SJSA1 (cell line): ENCODE measurements around the gene LILRB3. TPM values are rescaled to one million over a fixed set of nuclear protein-coding genes. Genes with fewer than 3 reads are reported as not detected.
"Not testable (repeated sequence)": the region's sequence is repeated elsewhere in the genome, so short reads cannot be mapped to it uniquely, and the experiment has no call there.

ENCODE experiments used
- DNase-seq, 2 experiments: peaks; one replicate each; pipeline ENCODE4 v3.0.0-alpha.2; 2015 to 2020; ENCODE audit warnings: low spot score in 2 of 2, low read depth in 1 of 2
- H3K27ac ChIP-seq: fragments of 250-450 bp; sonication (Bioruptor Pico); 2 replicates; pipeline ENCODE4 v1.5.1; 2020; ENCODE audit warnings: mild to moderate bottlenecking, moderate library complexity
- H3K27me3 ChIP-seq: fragments of 250-450 bp; sonication (Bioruptor Pico); replicated peaks from 2 replicates; pipeline ENCODE4 v1.5.1; 2020; ENCODE audit warnings: mild to moderate bottlenecking, moderate library complexity
- H3K36me3 ChIP-seq: fragments of 250-450 bp; sonication (Bioruptor Pico); 2 replicates; pipeline ENCODE4 v1.5.1; 2020; ENCODE audit warnings: mild to moderate bottlenecking
- H3K4me1 ChIP-seq: fragments of 250-450 bp; sonication (Bioruptor Pico); replicated peaks from 2 replicates; pipeline ENCODE4 v1.6.1; 2021; ENCODE audit warnings: mild to moderate bottlenecking
- H3K4me3 ChIP-seq: fragments of 250-450 bp; sonication (Bioruptor Pico); 2 replicates; pipeline ENCODE4 v1.5.1; 2020; ENCODE audit warnings: mild to moderate bottlenecking
- H3K9me3 ChIP-seq: fragments of 250-450 bp; sonication (Bioruptor Pico); replicated peaks from 2 replicates; pipeline ENCODE4 v1.5.1; 2020; ENCODE audit warnings: mild to moderate bottlenecking
- total RNA-seq: library from RNA; depleted of rRNA; stranded (reverse); fragments of >200 nt; shearing (Covaris generic); gene quantifications from 2 replicates; pipeline ENCODE4 v1.2.3, GENCODE V29; 2014

LILRB3 gene
- total RNA-seq, 1 experiment from 2014 or later: not detected

DNA sequence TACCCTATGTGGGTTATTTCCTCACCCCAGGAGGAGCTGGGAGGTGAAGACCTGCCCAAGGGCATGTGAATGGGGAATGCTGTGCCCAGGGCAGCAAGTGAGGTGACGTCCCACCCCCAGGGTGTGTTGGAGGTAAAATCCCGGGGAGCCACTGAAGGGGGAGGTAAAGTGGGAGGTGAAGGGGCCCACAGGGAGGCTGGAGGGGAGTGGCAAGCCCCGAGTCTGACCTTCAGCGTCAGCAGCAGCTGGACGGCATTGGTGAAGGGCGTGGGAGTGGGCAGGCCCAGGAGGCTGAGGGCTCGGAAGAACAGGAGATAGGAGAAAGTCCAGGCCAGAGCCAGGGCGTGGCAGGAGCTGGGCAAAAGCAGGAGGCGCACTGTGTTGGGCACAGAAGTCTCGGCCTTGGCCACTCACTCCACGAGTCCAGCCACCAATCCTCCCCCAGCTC, 35.8 kb downstream of the LILRB3 start:
- H3K4me3 ChIP-seq: no peak overlapping the region
- no peak overlapping the region for H3K27ac ChIP-seq
- peaks cover 42% of the 10 kb centered on the region for H3K36me3 ChIP-seq
- DNase-seq: no peak
- no peaks in the 10 kb centered on the region for H3K9me3 ChIP-seq
- H3K4me1 ChIP-seq: peaks cover 10% of the 10 kb centered on the region
- H3K27me3 ChIP-seq: no peaks in the 10 kb centered on the region

DNA sequence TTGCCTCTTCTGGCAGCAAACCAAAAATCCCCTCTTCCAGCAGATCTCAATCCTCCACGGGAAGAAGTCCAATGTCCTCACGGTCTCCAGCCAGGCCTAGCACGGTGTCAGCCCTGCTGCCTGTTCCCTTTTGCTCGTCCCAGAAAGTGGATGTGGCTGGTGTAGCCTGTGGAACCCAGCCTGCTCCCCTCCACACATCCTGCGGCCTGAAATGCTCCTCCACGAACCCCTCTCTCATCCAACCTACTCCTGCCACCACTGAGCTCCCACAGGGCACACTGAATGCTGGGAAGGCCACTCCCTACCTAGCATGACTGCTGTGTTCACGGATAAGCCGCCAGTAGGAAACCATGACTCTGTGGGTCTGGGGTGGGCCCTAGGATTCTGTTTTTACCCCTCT, 36.5 kb downstream of the LILRB3 start:
- H3K27me3 ChIP-seq: no peaks in the 10 kb centered on the region
- H3K9me3 ChIP-seq: no peaks in the 10 kb centered on the region
- DNase-seq: no peak
- peaks cover 39% of the 10 kb centered on the region for H3K36me3 ChIP-seq
- no peak overlapping the region for H3K4me3 ChIP-seq
- H3K27ac ChIP-seq: no peak overlapping the region
- peaks cover 8% of the 10 kb centered on the region for H3K4me1 ChIP-seq

DNA sequence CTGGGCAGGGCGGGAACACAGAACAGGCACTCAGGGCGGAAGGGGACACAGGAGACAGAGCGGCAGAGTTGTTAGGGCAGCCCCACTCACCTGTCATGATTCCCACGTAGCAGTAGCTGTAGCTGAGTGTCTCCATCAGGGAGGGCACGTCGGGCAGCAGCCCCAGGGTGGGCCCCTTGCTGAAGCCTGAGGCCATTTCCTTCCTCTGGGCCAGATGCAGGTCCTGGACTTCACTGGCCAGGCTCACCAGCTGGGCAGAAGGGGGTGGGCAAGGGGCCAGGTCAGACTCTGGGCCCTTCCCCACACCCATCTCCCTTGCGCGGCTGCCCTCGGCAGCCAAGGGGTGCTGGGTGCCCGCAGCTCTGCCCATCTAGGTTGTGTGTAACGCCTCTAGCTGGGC, 39.4 kb downstream of the LILRB3 start:
- Histone ChIP-seq H3K27me3 (no peaks in the 10 kb centered on the region), H3K9me3 (no peaks in the 10 kb centered on the region), H3K4me3 (no peak overlapping the region), H3K4me1 (peaks cover 6% of the 10 kb centered on the region), H3K27ac (no peak overlapping the region), H3K36me3 (peaks cover 55% of the 10 kb centered on the region)
- DNase-seq: no peak

DNA sequence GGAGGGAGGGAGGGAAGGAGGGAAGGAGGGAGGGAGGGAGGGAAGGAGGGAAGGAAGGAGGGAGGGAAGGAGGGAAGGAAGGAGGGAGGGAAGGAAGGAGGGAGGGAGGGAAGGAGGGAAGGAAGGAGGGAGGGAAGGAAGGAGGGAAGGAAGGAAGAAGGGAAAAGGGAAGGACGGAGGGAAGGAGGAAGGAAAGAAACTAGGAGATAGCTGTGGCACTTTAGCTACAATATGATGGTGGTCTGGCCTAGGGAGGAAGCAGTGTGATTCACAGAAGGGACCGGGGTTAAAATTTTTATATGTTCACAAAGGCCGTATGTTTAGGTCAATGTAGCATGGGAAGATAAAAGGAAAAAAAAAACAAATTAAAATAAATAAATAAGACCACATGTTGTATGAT, 40.9 kb downstream of the LILRB3 start:
- H3K27ac ChIP-seq, H3K4me1 ChIP-seq, H3K27me3 ChIP-seq, H3K4me3 ChIP-seq, DNase-seq, H3K9me3 ChIP-seq: not testable (repeated sequence)
- peaks cover 53% of the 10 kb centered on the region for H3K36me3 ChIP-seq

DNA sequence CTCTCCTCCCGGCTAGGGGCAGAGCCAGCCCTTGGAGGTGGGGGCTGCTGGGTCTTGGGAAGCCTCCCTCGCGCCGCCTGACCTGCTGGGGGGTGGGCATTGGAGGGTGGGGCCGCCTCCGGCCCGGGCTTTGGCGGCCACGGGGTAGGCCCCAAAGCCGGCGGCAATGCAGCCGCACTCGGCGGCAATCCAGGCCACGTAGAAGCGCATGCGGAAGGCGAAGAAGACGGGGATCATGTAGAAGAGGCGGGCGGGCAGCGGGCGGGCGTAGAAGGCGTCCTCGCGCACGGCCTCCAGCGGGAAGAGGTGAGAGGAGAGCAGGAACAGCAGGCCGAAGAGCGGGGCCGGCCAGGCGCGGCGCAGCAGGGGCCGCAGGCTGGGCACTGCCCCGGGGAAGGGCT, 42.1 kb downstream of the LILRB3 start:
- Histone ChIP-seq H3K9me3 (no peaks in the 10 kb centered on the region), H3K36me3 (peaks cover 53% of the 10 kb centered on the region), H3K27me3 (no peaks in the 10 kb centered on the region), H3K4me3 (no peak overlapping the region), H3K27ac (no peak overlapping the region), H3K4me1 (no peaks in the 10 kb centered on the region)
- DNase-seq: no peak

DNA sequence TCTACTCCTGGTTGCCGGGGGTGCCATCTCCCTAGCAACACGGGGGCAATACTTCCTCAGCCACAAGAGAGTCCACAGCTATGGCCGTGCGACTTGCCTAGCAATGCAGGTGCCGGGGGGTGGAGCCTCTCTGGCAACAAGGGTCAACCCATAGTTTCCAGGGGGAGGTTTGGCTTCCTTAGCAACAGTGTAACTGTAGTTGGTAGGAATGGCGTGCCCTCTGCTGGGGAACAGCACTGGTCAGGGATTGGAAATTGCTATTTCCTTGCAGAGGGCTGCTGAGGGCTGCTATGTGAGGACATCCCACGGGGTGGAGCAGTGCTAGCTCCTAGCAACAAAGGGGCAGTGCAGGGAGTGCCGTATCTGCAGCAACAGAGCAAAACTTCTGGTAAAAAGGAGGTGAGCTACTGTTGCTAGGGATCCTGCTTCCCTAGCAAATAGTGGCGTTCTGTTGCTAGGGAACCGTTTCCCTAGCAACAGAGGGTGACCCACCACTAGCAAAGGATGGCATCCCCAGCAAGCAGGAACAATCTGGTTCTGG, 42.8 kb downstream of the LILRB3 start:
- H3K4me1 ChIP-seq: no peaks in the 10 kb centered on the region
- no peak for DNase-seq
- peaks cover 53% of the 10 kb centered on the region for H3K36me3 ChIP-seq
- H3K27me3 ChIP-seq: no peaks in the 10 kb centered on the region
- no peaks in the 10 kb centered on the region for H3K9me3 ChIP-seq
- no peak overlapping the region for H3K4me3 ChIP-seq
- no peak overlapping the region for H3K27ac ChIP-seq

DNA sequence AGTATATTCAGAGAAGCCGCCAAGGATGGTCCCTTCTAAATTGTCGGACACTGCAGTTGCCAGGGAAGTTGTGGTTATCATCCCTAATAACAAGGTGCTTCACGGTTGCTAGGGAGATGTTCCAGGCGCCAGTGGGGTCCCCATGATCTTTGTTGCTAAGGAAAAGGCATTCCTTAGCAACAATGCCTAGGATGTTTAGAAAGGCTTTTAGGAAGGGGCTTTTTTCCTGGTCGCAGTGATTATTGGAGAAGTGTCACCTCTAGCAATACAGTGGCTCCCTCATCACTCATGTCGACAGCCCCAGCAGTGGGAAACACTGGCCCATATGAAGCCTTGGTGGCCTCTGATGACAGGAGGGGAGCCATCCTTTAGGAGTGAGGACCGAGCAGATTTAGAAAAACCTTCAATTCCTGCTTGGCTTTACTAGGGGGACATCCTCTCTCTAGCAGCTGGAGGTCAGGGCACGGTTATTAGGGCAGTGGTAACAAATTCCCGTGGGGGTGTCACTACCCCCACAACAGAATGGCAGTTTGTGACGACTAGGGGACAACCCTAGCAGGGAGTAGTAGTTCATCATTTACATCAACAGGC, 43.5 kb downstream of the LILRB3 start:
- H3K4me1 ChIP-seq: no peaks in the 10 kb centered on the region
- no peak for DNase-seq
- no peak overlapping the region for H3K4me3 ChIP-seq
- peaks cover 53% of the 10 kb centered on the region for H3K36me3 ChIP-seq
- no peaks in the 10 kb centered on the region for H3K27me3 ChIP-seq
- no peak overlapping the region for H3K27ac ChIP-seq
- no peaks in the 10 kb centered on the region for H3K9me3 ChIP-seq

DNA sequence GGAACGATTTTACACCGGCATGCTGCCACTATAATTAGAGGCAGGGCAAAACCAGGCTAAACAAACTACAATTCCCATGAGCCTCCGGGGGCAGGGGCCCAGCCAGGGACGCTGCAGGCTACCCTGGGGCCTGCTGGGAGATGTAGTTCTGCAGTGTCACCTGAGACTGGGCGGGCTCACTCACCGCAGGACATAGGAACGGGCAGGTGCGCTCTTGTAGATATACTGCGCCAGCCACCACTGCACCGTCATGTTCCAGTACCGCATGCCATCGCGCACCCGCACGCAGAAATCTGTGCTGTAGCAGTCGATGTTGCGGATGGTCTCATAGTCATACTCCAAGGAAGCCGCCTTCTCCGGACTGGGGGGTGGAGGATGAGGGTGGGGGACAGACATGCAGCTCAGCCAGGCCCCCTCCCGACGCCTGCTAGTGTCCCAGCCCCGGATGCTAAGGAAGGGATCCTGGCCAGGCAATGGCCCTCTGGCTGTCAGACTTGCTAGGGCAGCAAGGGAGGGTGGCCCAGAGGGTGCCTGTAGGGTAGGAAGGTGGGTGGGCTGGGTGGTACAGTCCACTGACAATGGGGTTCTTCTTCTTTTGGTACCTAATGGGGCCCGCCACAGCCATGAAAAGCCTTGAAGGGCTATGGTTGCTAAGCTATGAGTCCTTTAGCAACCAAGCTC, 44.1 kb downstream of the LILRB3 start:
- Histone ChIP-seq H3K9me3 (no peaks in the 10 kb centered on the region), H3K4me3 (no peak overlapping the region), H3K4me1 (no peaks in the 10 kb centered on the region), H3K27ac (no peak overlapping the region), H3K36me3 (peaks cover 51% of the 10 kb centered on the region), H3K27me3 (no peaks in the 10 kb centered on the region)
- DNase-seq: no peak

DNA sequence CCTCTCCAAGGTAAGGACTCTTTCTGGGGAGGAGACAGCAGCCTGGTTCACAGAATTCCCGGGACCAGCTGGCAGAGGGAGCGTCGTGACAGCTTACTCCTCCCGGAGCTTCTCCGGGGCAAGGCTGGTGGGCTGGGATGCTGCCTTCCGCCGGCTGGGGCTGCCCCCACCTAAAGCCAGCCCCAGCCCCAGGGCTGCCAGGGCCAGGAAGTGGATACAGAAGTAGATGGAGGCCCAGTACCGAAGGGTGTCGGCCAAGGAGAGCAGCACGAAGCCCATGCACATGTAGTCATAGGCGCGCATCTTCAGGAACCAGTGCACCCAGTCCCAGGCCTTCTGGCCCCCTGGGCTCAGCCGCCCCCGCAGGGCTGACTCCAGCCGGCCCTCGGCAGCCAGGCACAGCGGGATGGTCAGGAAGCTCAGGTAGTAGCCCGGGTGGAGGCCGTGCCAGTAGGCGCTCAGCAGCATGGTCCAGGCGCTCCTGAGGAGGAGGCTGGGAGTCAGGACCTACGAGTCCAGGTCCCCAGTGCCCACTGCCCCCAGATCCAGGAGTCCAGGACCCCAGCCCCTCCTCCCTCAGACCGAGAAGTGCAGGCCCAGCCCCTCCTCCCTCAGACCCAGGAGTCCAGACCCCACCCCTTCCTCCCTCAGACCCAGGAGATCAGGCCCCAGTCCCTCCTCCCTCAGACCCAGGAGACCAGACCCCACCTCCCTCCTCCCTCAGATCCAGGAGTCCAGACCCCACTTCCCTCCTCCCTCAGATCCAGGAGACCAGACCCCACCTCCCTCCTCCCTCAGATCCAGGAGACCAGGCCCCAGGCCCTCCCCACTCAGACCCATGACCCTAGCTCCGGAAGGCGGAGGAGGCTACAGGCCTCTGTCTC, 48.6 kb downstream of the LILRB3 start:
- no peaks in the 10 kb centered on the region for H3K4me1 ChIP-seq
- H3K4me3 ChIP-seq: no peak overlapping the region
- no peak overlapping the region for H3K27ac ChIP-seq
- peaks cover 22% of the 10 kb centered on the region for H3K36me3 ChIP-seq
- no peaks in the 10 kb centered on the region for H3K27me3 ChIP-seq
- DNase-seq: no peak
- no peaks in the 10 kb centered on the region for H3K9me3 ChIP-seq

DNA sequence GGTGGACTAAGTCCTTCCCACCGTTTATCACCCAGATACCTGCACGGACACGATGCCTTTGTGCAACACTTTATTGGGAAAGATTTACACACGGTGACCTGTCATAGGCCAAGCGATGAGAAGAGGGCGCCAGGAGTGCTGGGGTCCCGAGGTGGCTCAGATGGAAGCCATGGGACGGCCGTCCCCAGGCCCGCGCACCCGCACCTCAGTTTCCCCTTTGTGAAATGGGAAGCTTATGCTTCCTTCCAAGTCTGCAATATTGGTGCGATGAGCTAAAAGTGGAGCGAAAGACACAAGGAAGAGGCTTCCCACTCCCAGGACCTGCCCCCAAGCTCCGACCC, 49.5 kb downstream of the LILRB3 start:
- H3K4me1 ChIP-seq: peaks cover 1% of the 10 kb centered on the region; the same call in 1 of the 2 replicates
- no peaks in the 10 kb centered on the region for H3K27me3 ChIP-seq
- H3K27ac ChIP-seq: no peak overlapping the region
- no peak overlapping the region for H3K4me3 ChIP-seq
- no peaks in the 10 kb centered on the region for H3K9me3 ChIP-seq
- DNase-seq: no peak
- peaks cover 13% of the 10 kb centered on the region for H3K36me3 ChIP-seq

DNA sequence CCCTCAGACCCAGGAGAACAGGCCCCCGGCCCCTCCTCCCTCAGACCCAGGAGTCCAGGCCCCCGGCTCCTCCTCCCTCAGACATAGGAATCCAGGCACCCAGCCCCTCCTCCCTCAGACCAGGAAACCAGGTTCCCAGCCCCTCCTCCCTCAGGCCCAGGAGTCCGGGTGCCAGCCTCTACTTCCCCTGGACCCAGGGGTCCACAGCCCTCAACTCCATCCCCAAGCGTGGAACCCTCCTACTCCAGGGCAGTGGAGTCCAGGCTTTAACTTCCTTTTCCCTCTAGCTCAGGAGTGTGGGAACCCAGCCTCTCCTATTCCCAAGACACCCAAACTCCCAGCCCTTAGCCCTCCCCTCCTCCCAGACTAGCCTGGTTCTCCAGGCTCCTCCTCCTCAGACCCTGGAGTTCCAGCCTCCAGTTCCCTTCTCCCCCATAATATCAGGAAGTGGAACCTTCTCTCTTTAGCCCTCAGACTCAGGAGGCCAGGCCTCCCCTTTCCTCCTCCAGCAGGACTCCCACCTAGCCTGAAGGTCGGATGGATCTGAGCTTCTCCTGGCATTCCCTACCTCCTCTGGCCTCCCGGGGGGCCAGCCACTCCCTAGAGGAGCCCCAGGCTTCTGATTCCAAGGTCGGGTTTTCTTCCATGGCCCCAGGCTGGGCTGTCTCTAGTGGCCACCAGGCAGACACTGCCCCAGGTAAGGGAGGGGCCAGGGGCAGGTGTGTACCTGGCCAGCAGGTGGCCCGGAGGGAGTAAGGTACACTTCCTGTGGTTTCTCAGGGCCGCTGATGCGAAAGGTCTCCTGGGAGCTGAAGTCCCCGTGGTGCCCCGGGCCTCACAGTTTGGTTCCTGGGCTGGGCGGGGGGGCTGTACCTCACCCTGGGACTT, 50.1 kb downstream of the LILRB3 start, which contains the start of gene TMC4:
TSS of gene TMC4 (minus strand) at position 690 of the 888 bp plus-strand sequence. CDS start at position 647, 43 bp downstream.
- H3K27me3 ChIP-seq: no peaks in the 10 kb centered on the region
- H3K4me3 ChIP-seq: no peak within 1 kb of the TSS
- peaks cover 3% of the 10 kb centered on the region; the same call in 1 of the 2 replicates for H3K4me1 ChIP-seq
- no peak within 1 kb of the TSS for H3K27ac ChIP-seq
- H3K9me3 ChIP-seq: no peaks in the 10 kb centered on the region
- no peak for DNase-seq
- H3K36me3 ChIP-seq: peaks cover 8% of the 10 kb centered on the region; the same call in 1 of the 2 replicates

DNA sequence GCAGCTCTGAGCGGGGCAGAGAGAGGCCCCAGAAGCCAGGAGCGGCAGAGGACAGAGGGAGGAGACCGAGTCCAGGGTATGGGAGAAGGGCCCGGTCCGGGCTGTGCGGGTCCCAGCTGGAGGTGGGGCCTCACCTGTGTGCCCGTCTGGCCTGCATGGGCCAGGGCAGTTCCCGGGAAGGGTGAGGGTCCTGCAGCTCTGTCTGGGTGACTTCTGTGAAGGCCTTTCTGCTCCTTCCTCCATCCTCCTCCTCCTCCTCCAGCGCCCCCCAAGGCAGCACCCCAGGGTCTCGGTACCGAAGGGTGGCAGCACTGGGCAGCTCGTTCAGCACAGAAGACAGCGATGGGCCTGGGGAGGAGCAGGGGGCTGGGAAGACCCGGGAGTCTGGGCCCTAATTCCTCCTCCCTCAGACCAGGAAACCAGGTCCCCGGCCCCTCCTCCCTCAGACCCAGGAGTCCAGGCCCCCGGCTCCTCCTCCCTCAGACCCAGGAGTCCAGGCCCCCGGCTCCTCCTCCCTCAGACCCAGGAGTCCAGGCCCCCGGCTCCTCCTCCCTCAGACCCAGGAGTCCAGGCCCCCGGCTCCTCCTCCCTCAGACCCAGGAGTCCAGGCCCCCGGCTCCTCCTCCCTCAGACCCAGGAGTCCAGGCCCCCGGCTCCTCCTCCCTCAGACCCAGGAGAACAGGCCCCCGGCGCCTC, 50.9 kb downstream of the LILRB3 start:
- H3K4me1 ChIP-seq, H3K27ac ChIP-seq, H3K36me3 ChIP-seq, DNase-seq, H3K9me3 ChIP-seq, H3K27me3 ChIP-seq, H3K4me3 ChIP-seq: not testable (repeated sequence)
